ENCODE data around the gene ADAP1.

The ADAP1 gene

DNA sequence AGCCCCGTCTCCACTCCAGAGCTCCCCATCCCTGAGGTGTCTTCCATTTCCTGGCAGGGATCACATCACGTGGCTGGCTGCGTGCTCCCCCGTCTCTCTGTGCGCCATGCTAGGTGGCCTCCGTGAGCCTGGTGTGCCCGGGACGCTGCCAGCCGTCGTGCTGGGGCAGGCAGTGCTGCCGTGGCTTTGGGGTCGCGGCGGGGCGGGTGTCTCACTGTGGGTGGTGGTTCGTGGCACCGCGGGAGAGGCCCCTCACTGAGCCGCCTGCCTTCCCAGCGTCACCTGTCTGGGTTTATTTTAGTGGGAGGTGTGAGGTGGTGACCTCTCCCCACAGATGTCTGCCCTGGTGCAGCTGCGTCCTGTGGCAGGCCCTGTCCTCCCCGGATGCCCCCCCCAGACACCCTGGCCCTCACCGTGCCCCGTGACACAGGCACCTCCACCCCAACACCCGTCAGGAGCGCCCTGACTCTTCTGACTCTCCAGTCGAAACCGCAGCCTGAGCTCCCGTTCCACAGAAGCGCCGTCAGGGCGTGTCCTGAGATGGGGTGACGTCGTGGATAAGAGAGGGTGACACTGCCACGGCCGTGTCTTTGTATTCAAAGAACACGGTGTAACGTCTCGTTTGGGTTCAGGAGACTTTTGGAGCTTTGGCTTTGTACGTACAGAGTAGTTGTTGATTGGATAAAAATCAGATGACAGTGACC lies 60.2 kb downstream of the ADAP1 start:
- DNase-seq (ENCODE audit: low read depth) = no peak

GRCh38 chr7:893686-894085 lies 60.8 kb downstream of the ADAP1 start:
- DNase-seq (ENCODE audit: low read depth) = no peak

- DNase-seq (ENCODE audit: low read depth) = no peak
These were observed 61.6 kb downstream of the ADAP1 start for GRCh38 chr7:892648-893593.

DNA sequence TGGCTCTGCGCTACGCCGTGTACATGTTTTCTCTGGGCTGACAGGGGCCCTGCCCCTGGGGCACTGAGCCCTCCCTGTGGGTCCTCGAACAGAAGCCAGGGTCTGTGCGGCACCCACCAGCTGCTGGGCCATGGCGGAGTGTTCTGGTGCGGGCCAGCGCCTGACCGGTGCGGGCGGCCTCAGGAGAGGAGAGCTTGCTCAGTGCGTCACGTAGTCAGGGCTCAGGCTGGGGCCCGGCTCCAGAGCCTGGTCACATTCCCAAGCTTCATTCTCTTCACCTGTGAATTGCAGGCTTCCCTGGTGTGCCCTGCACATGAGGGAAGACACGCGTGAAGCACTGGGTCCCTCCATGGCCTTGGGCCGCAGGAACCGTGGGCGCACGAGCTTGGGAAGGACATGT lies 62.7 kb downstream of the ADAP1 start:
- no peak for DNase-seq (ENCODE audit: low read depth)

GRCh38 chr7:891291-891690 lies 63.2 kb downstream of the ADAP1 start:
- no peak for DNase-seq (ENCODE audit: low read depth)

- no peak for DNase-seq (ENCODE audit: low read depth)
These were observed 63.6 kb downstream of the ADAP1 start for GRCh38 chr7:890868-891267.

- DNase-seq (ENCODE audit: low read depth) = no peak
These were observed 65.1 kb downstream of the ADAP1 start for GRCh38 chr7:889391-889790.

- no peak for DNase-seq (ENCODE audit: low read depth)
These were observed 65.5 kb downstream of the ADAP1 start for GRCh38 chr7:889025-889390.

GRCh38 chr7:888081-889024 lies 66.1 kb downstream of the ADAP1 start:
- DNase-seq (ENCODE audit: low read depth) = no peak

- DNase-seq (ENCODE audit: low read depth) = no peak
These were observed 67.0 kb downstream of the ADAP1 start for GRCh38 chr7:887488-887820.

DNA sequence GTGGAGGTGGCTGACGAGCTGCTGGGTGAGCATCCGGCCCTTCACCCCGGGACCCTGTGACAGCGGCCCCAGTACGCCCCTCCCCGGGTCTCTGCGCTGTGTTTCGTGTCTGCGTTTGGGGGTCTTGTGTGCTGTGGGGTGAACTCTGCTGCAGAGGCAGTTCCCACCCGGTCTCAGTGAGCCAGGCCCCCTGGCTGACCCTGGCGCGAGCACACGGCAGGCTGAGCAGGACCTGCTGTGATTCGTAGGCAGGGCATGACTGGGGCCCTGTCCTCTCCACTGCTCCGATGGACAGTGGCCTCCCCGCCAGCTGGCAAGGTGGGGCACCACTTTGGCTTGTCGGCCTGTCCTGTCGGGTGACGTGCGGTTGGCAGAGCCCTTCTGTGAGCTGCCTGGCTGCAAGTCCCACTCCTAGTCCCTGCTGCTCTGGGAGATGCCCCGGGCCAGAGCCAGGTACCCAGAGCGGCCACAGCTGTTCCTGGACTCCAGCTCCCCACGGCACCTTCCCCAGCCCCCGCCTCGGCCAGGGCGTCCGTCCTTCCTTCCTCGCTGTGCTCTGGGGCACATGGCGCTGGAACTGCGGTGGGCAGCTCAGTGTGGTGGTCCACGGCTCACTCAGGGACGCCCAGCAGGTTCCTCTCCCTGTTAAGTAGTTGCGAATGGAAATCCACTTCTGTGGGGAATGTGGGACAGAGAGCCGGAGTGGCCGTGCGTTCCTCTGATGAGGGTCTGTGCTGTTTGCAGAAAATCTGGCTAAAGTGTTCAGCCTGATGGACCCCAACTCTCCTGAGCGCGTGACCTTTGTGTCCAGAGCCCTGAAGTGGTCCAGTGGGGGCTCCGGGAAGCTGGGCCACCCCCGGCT lies 67.6 kb downstream of the ADAP1 start:
- no peak for DNase-seq (ENCODE audit: low read depth)

DNA sequence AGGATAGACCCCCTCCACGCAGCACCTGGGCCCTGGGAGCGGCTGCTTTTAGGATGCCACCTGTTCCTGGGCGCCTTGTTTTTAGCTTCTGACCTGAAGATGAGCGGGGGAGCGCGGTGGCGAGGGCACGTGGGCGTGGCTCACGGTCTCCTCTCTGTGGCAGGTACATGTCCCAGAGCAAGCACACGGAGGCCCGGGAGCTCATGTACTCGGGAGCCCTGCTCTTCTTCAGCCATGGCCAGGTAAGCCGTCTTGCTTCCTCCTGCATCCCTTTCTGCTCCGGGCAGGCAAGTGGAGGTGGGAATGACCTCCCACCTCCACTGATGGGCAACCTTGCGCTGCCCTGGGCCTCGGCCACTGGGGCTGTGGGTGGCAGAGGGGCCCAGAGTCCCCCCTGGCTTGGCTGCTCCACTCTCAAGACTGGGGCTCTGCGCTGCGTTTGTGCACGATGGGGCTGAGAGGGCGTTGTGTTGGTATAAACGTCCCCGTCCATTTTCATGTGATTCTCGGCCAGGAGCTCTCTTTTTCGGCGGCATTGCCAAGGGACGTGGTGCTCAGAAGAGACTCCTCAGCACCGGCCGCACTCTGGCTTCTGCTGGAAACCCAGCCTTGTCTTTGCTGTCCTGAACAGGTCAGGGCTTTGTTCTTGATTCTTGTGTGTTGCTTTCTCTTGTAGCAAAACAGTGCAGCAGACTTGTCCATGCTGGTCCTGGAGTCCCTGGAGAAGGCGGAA lies 68.4 kb downstream of the ADAP1 start:
- no peak for DNase-seq (ENCODE audit: low read depth)

DNA sequence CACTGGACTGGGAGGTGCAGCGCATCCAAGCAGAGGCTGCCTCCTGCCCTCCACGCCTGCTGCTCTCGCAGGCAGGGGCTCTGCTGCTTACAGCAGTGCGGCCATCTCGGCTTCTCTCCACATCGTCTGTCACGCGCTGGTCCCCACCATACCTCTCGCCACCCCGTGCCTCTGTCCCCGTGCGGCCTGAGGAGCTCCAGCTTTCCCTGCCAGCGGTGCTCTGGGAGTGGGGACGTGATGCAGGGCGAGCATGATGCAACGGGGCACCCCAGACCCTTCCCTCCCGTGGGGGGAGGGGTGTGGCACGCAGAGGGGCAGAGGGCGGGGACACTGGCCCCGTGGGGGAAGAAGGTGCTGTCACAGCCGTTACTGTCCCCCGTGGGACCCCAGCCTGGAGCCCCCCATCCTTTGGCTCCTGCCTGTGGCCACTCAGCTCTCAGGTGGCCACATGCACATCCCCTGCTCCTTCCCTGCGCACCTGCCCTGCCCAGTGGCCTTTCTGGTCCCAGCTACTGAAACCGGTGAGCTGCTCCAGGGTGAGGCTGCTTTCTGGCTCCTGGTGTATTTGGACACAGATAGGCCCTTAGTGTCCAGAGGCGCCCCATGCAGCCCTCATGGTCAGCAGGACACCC lies 69.1 kb downstream of the ADAP1 start:
- no peak for DNase-seq (ENCODE audit: low read depth)

DNA sequence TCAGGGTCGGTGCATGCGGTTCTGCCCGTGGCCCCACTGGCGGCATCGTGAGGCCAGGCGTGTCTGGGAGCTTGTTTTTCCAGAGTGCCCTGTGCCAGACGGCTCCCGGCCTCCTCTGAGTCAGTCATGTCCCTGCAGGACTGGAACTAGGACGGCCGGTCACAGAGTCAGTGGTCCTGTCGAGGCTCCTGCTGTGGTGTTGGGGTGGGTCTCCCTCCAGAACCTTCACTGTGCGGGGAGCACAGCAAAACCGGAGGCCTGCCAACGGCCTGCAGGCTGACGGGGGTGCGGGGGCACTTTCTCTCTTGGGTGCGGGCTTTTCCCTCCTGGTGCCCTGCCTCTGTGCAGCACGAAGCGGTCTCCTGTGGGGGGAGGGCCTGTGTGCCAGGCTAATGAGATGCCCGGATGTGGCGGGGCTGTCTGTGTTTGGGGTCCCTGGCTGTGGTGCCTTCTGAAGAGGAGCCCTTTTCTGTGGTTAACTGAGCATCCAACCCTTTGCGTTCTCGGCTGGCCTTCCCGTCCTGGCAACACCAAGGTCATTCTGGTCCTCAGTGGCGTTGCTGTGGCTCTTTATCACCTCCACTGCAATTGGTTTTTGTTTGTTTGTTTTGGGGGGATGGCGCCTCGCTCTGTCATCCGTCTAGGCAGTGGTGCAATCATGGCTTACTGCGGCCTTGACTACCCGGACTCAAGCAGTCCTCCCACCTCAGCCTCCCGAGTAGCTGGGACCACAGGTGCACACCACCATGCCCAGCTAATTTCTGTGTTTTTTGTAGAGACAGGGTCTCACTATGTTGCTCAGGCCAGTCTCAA lies 70.1 kb downstream of the ADAP1 start:
- DNase-seq (ENCODE audit: low read depth) = no peak

DNA sequence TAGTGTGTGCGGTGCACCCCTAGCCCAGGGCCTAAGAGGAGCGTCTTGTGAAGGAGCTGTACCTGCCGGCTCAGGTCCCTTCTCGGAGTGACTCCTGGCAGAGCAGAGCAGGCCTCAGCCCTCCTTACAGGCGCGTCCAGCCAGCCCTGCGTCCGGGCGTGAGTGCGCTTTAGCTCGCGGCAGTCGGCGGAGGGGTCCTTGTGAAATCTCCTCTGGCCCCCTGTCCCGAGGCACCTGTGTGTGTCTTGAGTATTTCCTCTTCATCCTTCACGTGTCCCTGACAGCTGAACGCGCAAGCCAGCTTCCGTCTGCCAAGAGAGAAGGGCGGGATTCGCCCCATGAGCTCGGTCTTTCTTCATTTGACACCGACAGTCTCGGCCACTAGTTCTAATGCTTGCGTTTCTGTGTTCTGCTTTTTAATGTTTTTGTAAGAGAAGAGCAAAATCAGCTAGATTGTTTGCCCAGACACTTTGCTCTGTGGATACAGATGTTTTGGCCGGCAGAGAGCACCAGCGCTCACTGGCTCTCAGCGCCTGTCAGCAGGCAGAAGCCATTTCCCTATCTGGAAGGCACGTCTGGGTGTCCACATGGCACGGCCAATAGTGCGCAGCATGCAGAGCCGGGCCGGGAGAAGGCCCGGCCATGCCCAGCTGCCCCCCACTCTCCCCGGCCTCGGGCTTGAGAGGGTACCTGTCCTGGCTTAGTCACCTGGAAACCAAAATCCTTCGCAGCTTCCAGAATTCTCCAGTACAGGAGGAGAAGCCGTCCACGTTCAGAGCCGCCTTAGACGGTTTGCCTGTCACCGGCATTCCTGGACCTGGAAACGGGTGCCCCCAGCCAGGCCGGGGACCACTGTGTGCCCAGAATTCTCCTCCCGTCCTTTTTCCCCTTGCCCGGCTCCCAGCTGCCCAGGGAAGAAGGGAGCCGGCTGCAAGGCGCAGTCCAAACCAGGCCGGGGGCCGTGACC lies 71.1 kb downstream of the ADAP1 start:
- DNase-seq (ENCODE audit: low read depth) = no peak

- no peak for DNase-seq (ENCODE audit: low read depth)
These were observed 72.0 kb downstream of the ADAP1 start for GRCh38 chr7:882336-883035.

DNA sequence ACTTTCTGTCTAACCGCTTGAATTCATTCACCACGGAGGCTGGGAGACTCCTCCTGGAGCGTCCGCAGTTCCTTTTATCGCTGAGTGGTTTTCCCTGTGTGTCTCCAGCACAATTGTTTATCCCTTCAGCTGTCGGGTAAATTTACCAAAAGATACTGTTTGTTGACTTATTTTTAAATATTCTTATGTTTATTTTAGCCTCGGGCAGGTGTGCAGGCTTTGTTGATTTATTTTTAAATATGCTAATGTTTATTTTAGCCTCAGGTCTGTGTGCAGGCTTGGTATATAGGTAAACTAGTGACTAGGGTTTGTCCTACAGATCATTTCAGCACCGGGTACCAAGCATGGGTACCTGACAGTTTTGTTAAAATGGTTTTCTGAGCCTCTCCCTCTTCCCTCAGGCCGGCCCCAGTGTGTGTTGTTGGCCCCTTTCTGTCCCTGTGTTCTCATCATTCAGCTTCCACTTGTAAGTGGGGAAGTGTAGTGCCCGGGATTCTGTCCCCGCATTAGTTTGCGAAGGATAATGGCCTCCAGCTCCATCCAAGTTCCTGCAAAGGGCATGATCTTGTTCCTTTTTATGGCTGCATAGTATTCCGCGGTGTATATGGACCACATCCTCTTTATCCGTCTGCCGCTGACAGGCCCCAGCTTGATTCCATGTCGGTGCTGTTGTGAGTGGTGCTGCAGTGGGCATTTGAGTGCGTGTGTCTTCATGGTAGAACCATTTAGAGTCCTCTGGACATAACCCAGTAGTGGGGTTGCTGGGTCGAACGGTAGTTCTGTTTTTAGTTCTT lies 72.8 kb downstream of the ADAP1 start:
- DNase-seq (ENCODE audit: low read depth) = no peak
